DOHH2 (cell line): ENCODE measurements around the gene ABCG1.

Experiments used
- H3F3A ChIP-seq: fragments of 200-600 bp; sonication (generic), shearing (Covaris generic); 2 replicates; pipeline ENCODE4 v1.6.0; 2016; ENCODE audit warnings: antibody characterized with exemption, mild to moderate bottlenecking; ENCODE audit not compliant: control insufficient read depth, insufficient read depth
- H3K27ac ChIP-seq: fragments of 200-600 bp; sonication (generic); 2 replicates; pipeline ENCODE4 v1.5.1; 2014; ENCODE audit warnings: low read depth, mild to moderate bottlenecking, low read length, moderate library complexity
- H3K27me3 ChIP-seq: fragments of 200-600 bp; sonication (generic); 2 replicates; pipeline ENCODE4 v1.6.1; 2014; ENCODE audit warnings: mild to moderate bottlenecking, low read length, mixed read lengths; ENCODE audit not compliant: control insufficient read depth
- H3K36me3 ChIP-seq: fragments of 200-600 bp; sonication (generic); 2 replicates; pipeline ENCODE4 v1.6.1; 2014; ENCODE audit warnings: mild to moderate bottlenecking, low read length, moderate library complexity, mixed read lengths; ENCODE audit not compliant: control insufficient read depth
- H3K4me1 ChIP-seq: fragments of 200-600 bp; sonication (generic); 2 replicates; pipeline ENCODE4 v1.6.1; 2014; ENCODE audit warnings: mild to moderate bottlenecking, low read length, mixed read lengths; ENCODE audit not compliant: control insufficient read depth
- H3K4me2 ChIP-seq: fragments of 200-600 bp; sonication (generic); 2 replicates; pipeline ENCODE4 v1.6.0; 2014; ENCODE audit warnings: mild to moderate bottlenecking, low read length, moderate library complexity
- H3K4me3 ChIP-seq: fragments of 200-600 bp; sonication (generic); 2 replicates; pipeline ENCODE4 v1.5.1; 2014; ENCODE audit warnings: mild to moderate bottlenecking, low read length, mixed read lengths
- H3K79me2 ChIP-seq: fragments of 200-600 bp; sonication (generic); 2 replicates; pipeline ENCODE4 v1.6.1; 2014; ENCODE audit warnings: mild to moderate bottlenecking, low read length, mixed read lengths; ENCODE audit not compliant: control insufficient read depth
- H3K9me2 ChIP-seq: fragments of 200-600 bp; sonication (generic); replicated peaks from 2 replicates; pipeline ENCODE4 v1.6.1; 2014; ENCODE audit warnings: mild to moderate bottlenecking, low read length, mixed read lengths; ENCODE audit not compliant: control insufficient read depth
- H3K9me3 ChIP-seq: fragments of 200-600 bp; sonication (generic); 2 replicates; pipeline ENCODE4 v1.6.1; 2014; ENCODE audit warnings: antibody characterized with exemption, low read length, mixed read lengths; ENCODE audit not compliant: control insufficient read depth, insufficient read depth
- H4K20me1 ChIP-seq: fragments of 200-600 bp; sonication (generic); 2 replicates; pipeline ENCODE4 v1.6.0; 2014; ENCODE audit warnings: low read depth, mild to moderate bottlenecking, antibody characterized with exemption, low read length, moderate library complexity; ENCODE audit not compliant: control insufficient read depth, insufficient read depth
- CTCF ChIP-seq: fragments of 200-600 bp; sonication (generic); IDR thresholded peaks from one replicate; pipeline ENCODE4 v1.5.1; 2014; ENCODE audit warnings: antibody characterized with exemption, mild to moderate bottlenecking, low read depth, low read length; ENCODE audit not compliant: poor library complexity, severe bottlenecking
- EZH2phosphoT487 ChIP-seq: fragments of 200-600 bp; sonication (generic); IDR thresholded peaks from 2 replicates; pipeline ENCODE4 v1.6.1; 2017; ENCODE audit warnings: borderline replicate concordance, mild to moderate bottlenecking, antibody characterized with exemption, low read length, moderate library complexity, mixed read lengths

ABCG1 gene

GRCh38 chr21:42200906-42201614, 17.9 kb upstream of the ABCG1 start:
- H3K4me2 ChIP-seq, result no peak overlapping the region

GRCh38 chr21:42201615-42202161, 17.3 kb upstream of the ABCG1 start:
- TF ChIP-seq CTCF (no peak), EZH2phosphoT487 (no peak)
- no peak overlapping the region for H3K4me2 ChIP-seq
- H3K27ac ChIP-seq, result no peak overlapping the region

More at GRCh38 chr21:42200906-42201614, 17.9 kb upstream of the ABCG1 start:
- TF ChIP-seq CTCF, result no peak
- TF ChIP-seq EZH2phosphoT487, result no peak
- H3K27me3 ChIP-seq, result no peaks in the 10 kb centered on the region
- H3K27ac ChIP-seq, result no peak overlapping the region
- H3F3A ChIP-seq, result no peaks in the 10 kb centered on the region
- no peaks in the 10 kb centered on the region for H3K79me2 ChIP-seq
- no peaks in the 10 kb centered on the region for H3K9me3 ChIP-seq
- no peaks in the 10 kb centered on the region for H3K9me2 ChIP-seq
- H3K36me3 ChIP-seq, result no peaks in the 10 kb centered on the region
- no peak overlapping the region for H3K4me3 ChIP-seq
- H4K20me1 ChIP-seq, result no peaks in the 10 kb centered on the region
- peaks cover 22% of the 10 kb centered on the region for H3K4me1 ChIP-seq

GRCh38 chr21:42202321-42202720, 16.6 kb upstream of the ABCG1 start:
- TF ChIP-seq CTCF (no peak), EZH2phosphoT487 (no peak)
- Histone ChIP-seq H3K4me3 (no peak overlapping the region), H3K27ac (no peak overlapping the region)

More at GRCh38 chr21:42201615-42202161, 17.3 kb upstream of the ABCG1 start:
- Histone ChIP-seq H3F3A (no peaks in the 10 kb centered on the region), H3K9me3 (no peaks in the 10 kb centered on the region), H3K9me2 (no peaks in the 10 kb centered on the region), H3K4me3 (no peak overlapping the region), H3K4me1 (peaks cover 22% of the 10 kb centered on the region), H4K20me1 (no peaks in the 10 kb centered on the region), H3K27me3 (no peaks in the 10 kb centered on the region), H3K36me3 (no peaks in the 10 kb centered on the region), H3K79me2 (no peaks in the 10 kb centered on the region)

More at GRCh38 chr21:42202321-42202720, 16.6 kb upstream of the ABCG1 start:
- H3K4me2 ChIP-seq, result no peak overlapping the region
- no peaks in the 10 kb centered on the region for H3K9me3 ChIP-seq
- peaks cover 22% of the 10 kb centered on the region for H3K4me1 ChIP-seq
- no peaks in the 10 kb centered on the region for H3K36me3 ChIP-seq
- H3K27me3 ChIP-seq, result no peaks in the 10 kb centered on the region
- H3K79me2 ChIP-seq, result no peaks in the 10 kb centered on the region
- H3K9me2 ChIP-seq, result no peaks in the 10 kb centered on the region
- no peaks in the 10 kb centered on the region for H3F3A ChIP-seq
- H4K20me1 ChIP-seq, result no peaks in the 10 kb centered on the region
